Upper lobe of right lung (tissue), 1 donor: ENCODE data around the gene NUMBL. TPM values are rescaled to one million over a fixed set of nuclear protein-coding genes. Genes with fewer than 3 reads are reported as not detected.
A peak's percentile ranks its signal among the peaks of the same experiment; 100 is the strongest.

Source experiments
- ATAC-seq: fragments of 200-7000 bp; cut with Tn5 transposase; one replicate; pipeline ENCODE4 v1.9.1; 2020; ENCODE audit warnings: mild to moderate bottlenecking, moderate library complexity
- DNase-seq: peaks from one replicate; pipeline ENCODE4 v3.0.0-alpha.2; 2020
- H3K27ac ChIP-seq: fragments of 200-600 bp; one replicate; pipeline ENCODE4 v1.8.0; 2022
- H3K27me3 ChIP-seq: fragments of 200-600 bp; one replicate; pipeline ENCODE4 v1.8.0; 2022; ENCODE audit warnings: mild to moderate bottlenecking
- H3K36me3 ChIP-seq: fragments of 200-600 bp; one replicate; pipeline ENCODE4 v1.8.0; 2022
- H3K4me1 ChIP-seq: fragments of 200-600 bp; one replicate; pipeline ENCODE4 v1.8.0; 2022
- H3K4me3 ChIP-seq: fragments of 200-600 bp; one replicate; pipeline ENCODE4 v1.8.0; 2022; ENCODE audit warnings: mild to moderate bottlenecking
- H3K9me3 ChIP-seq: fragments of 200-600 bp; one replicate; pipeline ENCODE4 v1.8.0; 2022
- intact Hi-C: fragments of 100-400 bp; cut with DNase I; formaldehyde crosslinking; loops from one replicate; pipeline ENCODE4 v1.11.0; 2022
- long read RNA-seq: library from polyadenylated mRNA; unstranded; transcript quantifications from one replicate; pipeline ENCODE4 v2.0.0, GENCODE V29; 2021
- total RNA-seq: library from RNA; stranded (reverse); fragmentation: NEBNext Ultra II Directional; extraction: Animal tissue kit (Norgen Biotek cat#: 25700); gene quantifications from one replicate; pipeline ENCODE4 v1.2.1, GENCODE V29; 2021
- TF ChIP-seq, protein P1 (sequence below): fragments of 200-600 bp; IDR thresholded peaks from one replicate; pipeline ENCODE4 v1.8.0; 2022; ENCODE audit warnings: antibody characterized with exemption
- donor health status: DM: no; HTN: yes; CAD: no; lungs with severe emphysema.

NUMBL gene
- total RNA-seq: 19.5 TPM
- long read RNA-seq, partial matches to known transcripts: 0 of 4 reads
- long read RNA-seq, other reads (novel, unspliced or antisense): 3 of 4 reads

DNA sequence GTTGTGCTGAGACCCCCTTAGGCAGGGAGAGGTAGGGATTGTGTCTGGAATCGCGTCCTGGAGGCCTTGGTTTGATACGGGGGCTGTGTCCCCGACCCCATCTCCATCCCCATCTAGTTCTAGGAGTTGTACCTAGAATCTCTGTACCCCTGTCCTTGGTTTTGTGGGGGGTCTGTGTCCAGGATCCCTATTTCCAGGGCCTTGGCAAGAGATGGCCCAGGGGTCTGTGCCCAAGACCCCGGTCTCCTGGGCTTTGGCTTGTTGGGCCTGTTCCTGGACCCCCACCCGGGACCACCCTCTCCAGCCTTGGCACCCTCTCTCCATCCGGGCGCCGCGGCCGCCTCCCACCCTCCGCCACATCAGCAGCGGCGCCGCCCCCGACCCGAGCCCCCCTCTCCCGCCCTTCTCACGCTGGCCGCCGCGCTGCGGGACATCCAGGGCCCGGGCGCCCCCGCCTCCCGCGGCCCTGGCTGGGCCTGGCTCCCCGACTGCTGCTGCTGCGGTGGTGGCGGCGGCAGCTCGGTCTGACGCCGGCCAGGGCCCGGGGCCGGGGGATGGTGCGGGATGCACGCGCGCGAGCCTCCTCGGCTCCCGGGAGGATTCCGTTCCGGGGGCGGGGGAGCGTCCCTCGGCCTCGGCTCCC lies at the start of gene NUMBL:
Gene NUMBL (minus strand): TSS at position 602 of the 643 bp plus-strand sequence. CDS start 168 bp downstream, at position 434.
- ATAC-seq: no peak
- intact Hi-C loops: no loop called here

DNA sequence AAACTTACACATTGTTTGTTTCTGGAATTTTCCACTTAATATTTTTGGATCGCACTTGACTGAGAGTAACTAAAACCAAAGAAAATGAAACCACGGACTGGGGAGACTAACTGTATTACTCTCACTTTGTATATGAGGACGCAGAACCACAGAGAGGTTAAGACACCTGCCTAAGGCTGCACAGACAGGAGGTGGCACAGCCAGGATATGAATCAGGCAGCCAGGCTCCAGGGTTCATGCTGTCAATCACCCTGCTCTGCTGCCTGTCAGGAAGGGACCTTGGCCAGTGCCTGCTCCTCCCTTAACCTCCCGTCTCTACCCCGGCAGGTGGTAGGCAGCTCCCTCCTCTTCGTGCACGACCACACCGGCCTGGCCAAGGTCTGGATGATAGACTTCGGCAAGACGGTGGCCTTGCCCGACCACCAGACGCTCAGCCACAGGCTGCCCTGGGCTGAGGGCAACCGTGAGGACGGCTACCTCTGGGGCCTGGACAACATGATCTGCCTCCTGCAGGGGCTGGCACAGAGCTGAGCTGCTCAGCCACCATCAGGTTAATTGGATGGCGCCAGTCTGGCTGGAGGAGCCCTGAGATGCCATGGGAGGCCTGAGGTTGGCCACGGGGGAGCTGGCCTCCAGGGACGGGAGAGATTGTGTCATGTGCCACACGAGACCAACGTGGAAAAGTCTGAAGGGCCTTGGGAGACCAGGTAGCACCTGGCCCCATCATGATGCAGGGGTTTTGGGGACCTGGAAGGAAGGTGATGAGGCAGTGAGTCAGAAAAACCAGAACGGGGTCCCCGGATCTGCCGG lies 48.8 kb upstream of the NUMBL start:
- H3K9me3 ChIP-seq: no peaks in the 10 kb centered on the region
- peak overlapping the region; percentile 6 for H3K27ac ChIP-seq
- peaks cover 5% of the 10 kb centered on the region for H3K4me1 ChIP-seq
- TF ChIP-seq, protein P1, sequence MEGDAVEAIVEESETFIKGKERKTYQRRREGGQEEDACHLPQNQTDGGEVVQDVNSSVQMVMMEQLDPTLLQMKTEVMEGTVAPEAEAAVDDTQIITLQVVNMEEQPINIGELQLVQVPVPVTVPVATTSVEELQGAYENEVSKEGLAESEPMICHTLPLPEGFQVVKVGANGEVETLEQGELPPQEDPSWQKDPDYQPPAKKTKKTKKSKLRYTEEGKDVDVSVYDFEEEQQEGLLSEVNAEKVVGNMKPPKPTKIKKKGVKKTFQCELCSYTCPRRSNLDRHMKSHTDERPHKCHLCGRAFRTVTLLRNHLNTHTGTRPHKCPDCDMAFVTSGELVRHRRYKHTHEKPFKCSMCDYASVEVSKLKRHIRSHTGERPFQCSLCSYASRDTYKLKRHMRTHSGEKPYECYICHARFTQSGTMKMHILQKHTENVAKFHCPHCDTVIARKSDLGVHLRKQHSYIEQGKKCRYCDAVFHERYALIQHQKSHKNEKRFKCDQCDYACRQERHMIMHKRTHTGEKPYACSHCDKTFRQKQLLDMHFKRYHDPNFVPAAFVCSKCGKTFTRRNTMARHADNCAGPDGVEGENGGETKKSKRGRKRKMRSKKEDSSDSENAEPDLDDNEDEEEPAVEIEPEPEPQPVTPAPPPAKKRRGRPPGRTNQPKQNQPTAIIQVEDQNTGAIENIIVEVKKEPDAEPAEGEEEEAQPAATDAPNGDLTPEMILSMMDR: no peak
- DNase-seq (peak; percentile 60), ATAC-seq (no peak)
- H3K4me3 ChIP-seq: no peak overlapping the region
- no peaks in the 10 kb centered on the region for H3K27me3 ChIP-seq
- H3K36me3 ChIP-seq: peaks cover 63% of the 10 kb centered on the region
- intact Hi-C loops: no loop called here

More for the DNA sequence above, at the start of gene NUMBL:
- Histone ChIP-seq H3K36me3 (peaks cover 13% of the 10 kb centered on the region), H3K4me3 (peak within 1 kb of the TSS; percentile 59), H3K9me3 (no peaks in the 10 kb centered on the region), H3K4me1 (peaks cover 17% of the 10 kb centered on the region), H3K27me3 (no peaks in the 10 kb centered on the region), H3K27ac (peak within 1 kb of the TSS; percentile 86)
- TF ChIP-seq, protein P1: no peak
- no peak for DNase-seq

DNA sequence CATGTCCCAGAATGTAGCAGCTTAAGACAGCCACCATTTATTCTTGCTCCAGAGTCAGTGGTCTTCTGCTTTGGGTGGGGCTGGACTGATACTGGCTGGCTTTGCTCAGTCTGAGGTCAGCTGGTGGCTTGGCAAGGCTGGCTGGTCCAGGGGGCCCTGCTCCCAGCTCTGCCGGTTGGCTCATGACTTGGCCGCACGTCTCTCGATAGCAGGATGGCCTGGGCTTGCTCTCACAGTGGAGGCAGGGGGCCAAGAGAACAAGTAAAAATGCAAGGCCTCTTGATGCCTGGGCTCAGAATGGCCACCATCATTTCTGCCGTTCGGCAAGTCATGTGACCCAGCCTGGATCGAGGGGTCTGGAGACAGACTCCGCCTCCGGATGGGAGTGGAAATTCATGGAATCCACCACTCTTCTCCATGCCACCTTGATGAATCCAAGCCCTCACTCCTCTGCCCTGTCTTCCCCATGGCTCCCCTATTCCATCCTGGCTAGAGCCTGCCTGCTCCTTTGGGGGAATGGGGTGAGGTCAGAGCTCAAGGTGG lies 46.7 kb upstream of the NUMBL start:
- no peak overlapping the region for H3K27ac ChIP-seq
- TF ChIP-seq, protein P1: no peak
- no peaks in the 10 kb centered on the region for H3K27me3 ChIP-seq
- DNase-seq: peak; percentile 64
- peaks cover 84% of the 10 kb centered on the region for H3K36me3 ChIP-seq
- ATAC-seq: no peak
- no peaks in the 10 kb centered on the region for H3K9me3 ChIP-seq
- intact Hi-C loops: no loop called here
- peaks cover 5% of the 10 kb centered on the region for H3K4me1 ChIP-seq
- H3K4me3 ChIP-seq: no peak overlapping the region

DNA sequence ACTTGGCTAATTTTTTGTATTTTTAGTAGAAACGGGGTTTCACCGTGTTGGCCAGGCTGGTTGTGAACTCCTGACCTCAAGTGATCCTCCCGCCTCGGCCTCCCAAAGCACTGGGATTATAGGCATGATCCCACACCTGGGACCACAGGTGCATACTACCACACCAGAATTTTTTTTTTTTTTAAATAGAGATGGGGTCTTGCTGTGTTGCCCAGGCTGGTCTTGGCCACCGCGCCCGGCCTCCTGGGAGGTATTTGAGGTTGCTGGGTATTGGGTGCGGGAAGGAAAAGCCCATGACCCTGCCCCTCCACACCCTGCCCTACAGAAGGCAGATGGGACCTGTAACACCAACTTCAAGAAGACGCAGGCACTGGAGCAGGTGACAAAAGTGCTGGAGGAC lies 46.2 kb upstream of the NUMBL start:
- Histone ChIP-seq H3K36me3 (peaks cover 89% of the 10 kb centered on the region), H3K27me3 (no peaks in the 10 kb centered on the region), H3K4me3 (no peak overlapping the region), H3K9me3 (no peaks in the 10 kb centered on the region), H3K27ac (no peak overlapping the region), H3K4me1 (peaks cover 5% of the 10 kb centered on the region)
- TF ChIP-seq, protein P1: no peak
- ATAC-seq: no peak
- intact Hi-C loops: no loop called here
- no peak for DNase-seq

DNA sequence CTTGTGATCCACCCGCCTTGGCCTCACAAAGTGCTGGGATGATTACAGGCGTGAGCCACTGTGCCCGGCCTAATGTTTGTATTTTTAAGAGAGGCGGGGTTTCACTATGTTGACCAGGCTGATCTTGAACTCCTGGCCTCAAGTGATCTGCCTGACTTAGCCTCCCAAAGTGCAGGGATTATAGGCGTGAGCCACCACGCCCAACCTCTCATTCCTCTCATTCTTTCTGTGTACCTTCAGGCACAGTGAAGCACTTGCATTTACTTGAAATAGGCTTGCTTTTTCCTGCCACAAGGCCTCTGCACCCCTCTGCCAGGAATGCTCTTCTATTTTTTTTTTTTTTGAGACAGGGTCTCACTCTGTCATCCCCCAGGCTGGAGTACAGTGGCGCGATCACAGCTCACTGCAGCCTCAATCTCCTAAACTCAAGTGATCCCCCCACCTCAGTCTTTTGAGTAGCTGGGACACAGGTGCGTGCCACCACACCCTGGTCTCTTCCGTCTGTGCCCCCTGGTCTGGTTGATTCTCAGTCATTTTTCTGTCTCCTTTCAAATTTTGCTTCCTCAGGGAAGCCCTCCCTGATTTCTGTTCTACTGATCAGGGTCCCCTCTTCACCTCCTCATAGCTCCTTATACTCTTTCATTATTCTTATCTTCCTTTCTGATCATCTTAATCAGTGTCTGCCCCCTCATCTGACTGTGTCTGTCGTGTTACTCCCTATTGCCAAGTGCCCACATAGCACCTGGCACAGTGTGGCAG lies 44.7 kb upstream of the NUMBL start:
- Histone ChIP-seq H3K9me3 (no peaks in the 10 kb centered on the region), H3K27me3 (no peaks in the 10 kb centered on the region), H3K4me3 (no peak overlapping the region), H3K4me1 (no peaks in the 10 kb centered on the region), H3K36me3 (peaks cover 98% of the 10 kb centered on the region), H3K27ac (peak overlapping the region; percentile 58)
- ATAC-seq (peak; percentile 60), DNase-seq (no peak)
- TF ChIP-seq, protein P1: no peak
- intact Hi-C loops: no loop called here
